ENCODE data around the gene PRAMEF15.
"Not testable (repeated sequence)": the region's sequence is repeated elsewhere in the genome, so short reads cannot be mapped to it uniquely, and the experiment has no call there.

DNA sequence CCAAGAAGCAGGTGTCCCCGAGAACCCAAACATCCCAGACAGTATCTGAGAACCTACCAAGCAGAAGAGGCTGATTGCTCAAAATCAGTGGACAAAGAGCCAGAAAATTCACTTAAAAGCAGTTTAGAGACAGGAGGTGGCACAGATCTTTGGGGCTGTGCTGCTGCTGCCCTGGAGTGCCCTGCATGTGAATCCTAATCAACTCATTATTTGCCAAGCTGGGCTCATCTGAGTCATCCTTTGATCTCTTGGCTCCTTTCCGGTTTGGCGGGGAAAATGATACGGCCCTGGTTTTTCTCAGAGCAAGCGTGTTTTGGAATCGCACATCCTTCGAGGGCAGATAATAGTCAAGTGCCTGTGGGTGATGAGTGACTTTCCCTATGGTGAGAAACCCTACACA, 47.0 kb downstream of the PRAMEF15 start:
- TF ChIP-seq, protein P1, sequence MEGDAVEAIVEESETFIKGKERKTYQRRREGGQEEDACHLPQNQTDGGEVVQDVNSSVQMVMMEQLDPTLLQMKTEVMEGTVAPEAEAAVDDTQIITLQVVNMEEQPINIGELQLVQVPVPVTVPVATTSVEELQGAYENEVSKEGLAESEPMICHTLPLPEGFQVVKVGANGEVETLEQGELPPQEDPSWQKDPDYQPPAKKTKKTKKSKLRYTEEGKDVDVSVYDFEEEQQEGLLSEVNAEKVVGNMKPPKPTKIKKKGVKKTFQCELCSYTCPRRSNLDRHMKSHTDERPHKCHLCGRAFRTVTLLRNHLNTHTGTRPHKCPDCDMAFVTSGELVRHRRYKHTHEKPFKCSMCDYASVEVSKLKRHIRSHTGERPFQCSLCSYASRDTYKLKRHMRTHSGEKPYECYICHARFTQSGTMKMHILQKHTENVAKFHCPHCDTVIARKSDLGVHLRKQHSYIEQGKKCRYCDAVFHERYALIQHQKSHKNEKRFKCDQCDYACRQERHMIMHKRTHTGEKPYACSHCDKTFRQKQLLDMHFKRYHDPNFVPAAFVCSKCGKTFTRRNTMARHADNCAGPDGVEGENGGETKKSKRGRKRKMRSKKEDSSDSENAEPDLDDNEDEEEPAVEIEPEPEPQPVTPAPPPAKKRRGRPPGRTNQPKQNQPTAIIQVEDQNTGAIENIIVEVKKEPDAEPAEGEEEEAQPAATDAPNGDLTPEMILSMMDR (IDR thresholded peaks at IDR 0.05), result not testable (repeated sequence)
- TF ChIP-seq ZFX (IDR thresholded peaks at IDR 0.05; ENCODE audit: borderline replicate concordance), result not testable (repeated sequence)
